ENCODE data around the gene OPN4. TPM values are rescaled to one million over a fixed set of nuclear protein-coding genes. Genes with fewer than 3 reads are reported as not detected.

Gene OPN4
- total RNA-seq, 2 donors from 2014 or later: not detected

GRCh38 chr10:86667421-86668181 lies 13.3 kb downstream of the OPN4 start:
- Histone ChIP-seq H3K4me3 (ENCODE audit: low read length) (no peak overlapping the region), H3K27ac (ENCODE audit: low read depth, low read length) (no peak overlapping the region), H3K27me3 (ENCODE audit: control insufficient read depth, insufficient read depth, low read length, poor library complexity, severe bottlenecking) (no peaks in the 10 kb centered on the region), H3K9ac (ENCODE audit: extremely low read depth, low read length, poor library complexity, severe bottlenecking) (no peak overlapping the region), H3K36me3 (ENCODE audit: control insufficient read depth, insufficient read depth, low read length) (no peaks in the 10 kb centered on the region), H3K9me3 (ENCODE audit: control insufficient read depth, low read length) (no peaks in the 10 kb centered on the region), H3K4me1 (ENCODE audit: control insufficient read depth, insufficient read depth, low read length) (peaks cover 16% of the 10 kb centered on the region)
- Mint-ChIP-seq H3K27me3 (ENCODE audit: insufficient read depth) (no peaks in the 10 kb centered on the region), H3K27ac (no peak overlapping the region), H3K4me3 (no peak overlapping the region), H3K36me3 (ENCODE audit: low read depth) (no peaks in the 10 kb centered on the region), H3K4me1 (peaks cover 11% of the 10 kb centered on the region), H3K9me3 (no peaks in the 10 kb centered on the region)
- WGBS, 2 experiments (ENCODE audit: insufficient coverage in 1 of 2, insufficient read length in 1 of 2): 92 to 94% methylated on average over 4 to 10 of the region's 10 CpGs
- no peak for TF ChIP-seq CTCF (conservative IDR thresholded peaks at IDR 0.05)
- DNase-seq: no peak

GRCh38 chr10:86668297-86669165 lies 14.2 kb downstream of the OPN4 start, which contains the start of gene LDB3:
LDB3 (plus strand) TSS chr10:86668511; CDS start chr10:86668692, 181 bp downstream.
- Mint-ChIP-seq H3K9me3 (no peaks in the 10 kb centered on the region), H3K36me3 (ENCODE audit: low read depth) (no peaks in the 10 kb centered on the region), H3K4me3 (no peak within 1 kb of the TSS), H3K27ac (peak within 1 kb of the TSS; percentile 39), H3K27me3 (ENCODE audit: insufficient read depth) (peaks cover 3% of the 10 kb centered on the region), H3K4me1 (peaks cover 17% of the 10 kb centered on the region)
- WGBS, 2 experiments (ENCODE audit: insufficient coverage in 1 of 2, insufficient read length in 1 of 2): 66 to 68% methylated on average over 18 to 23 of the region's 23 CpGs
- Histone ChIP-seq H3K27me3 (ENCODE audit: control insufficient read depth, insufficient read depth, low read length, poor library complexity, severe bottlenecking) (no peaks in the 10 kb centered on the region), H3K4me3 (ENCODE audit: low read length) (no peak within 1 kb of the TSS), H3K36me3 (ENCODE audit: control insufficient read depth, insufficient read depth, low read length) (no peaks in the 10 kb centered on the region), H3K9ac (ENCODE audit: extremely low read depth, low read length, poor library complexity, severe bottlenecking) (no peak within 1 kb of the TSS), H3K9me3 (ENCODE audit: control insufficient read depth, low read length) (no peaks in the 10 kb centered on the region), H3K27ac (ENCODE audit: low read depth, low read length) (no peak within 1 kb of the TSS), H3K4me1 (ENCODE audit: control insufficient read depth, insufficient read depth, low read length) (peaks cover 23% of the 10 kb centered on the region)
- TF ChIP-seq CTCF (conservative IDR thresholded peaks at IDR 0.05): no peak
- no peak for DNase-seq

- no peak overlapping the region for H3K27ac ChIP-seq (ENCODE audit: low read depth, low read length)
- Mint-ChIP-seq H3K4me3 (no peak overlapping the region), H3K27ac (no peak overlapping the region), H3K36me3 (ENCODE audit: low read depth) (no peaks in the 10 kb centered on the region), H3K4me1 (peaks cover 21% of the 10 kb centered on the region), H3K27me3 (ENCODE audit: insufficient read depth) (peaks cover 3% of the 10 kb centered on the region), H3K9me3 (no peaks in the 10 kb centered on the region)
- 92 to 93% methylated on average over 3 to 8 of the region's 8 CpGs for WGBS, 2 experiments (ENCODE audit: insufficient coverage in 1 of 2, insufficient read length in 1 of 2)
- H3K27me3 ChIP-seq (ENCODE audit: control insufficient read depth, insufficient read depth, low read length, poor library complexity, severe bottlenecking): no peaks in the 10 kb centered on the region
- H3K9ac ChIP-seq (ENCODE audit: extremely low read depth, low read length, poor library complexity, severe bottlenecking): no peak overlapping the region
- no peaks in the 10 kb centered on the region for H3K36me3 ChIP-seq (ENCODE audit: control insufficient read depth, insufficient read depth, low read length)
- H3K4me1 ChIP-seq (ENCODE audit: control insufficient read depth, insufficient read depth, low read length): peaks cover 33% of the 10 kb centered on the region
- TF ChIP-seq CTCF (conservative IDR thresholded peaks at IDR 0.05): no peak
- no peaks in the 10 kb centered on the region for H3K9me3 ChIP-seq (ENCODE audit: control insufficient read depth, low read length)
- no peak overlapping the region for H3K4me3 ChIP-seq (ENCODE audit: low read length)
- DNase-seq: no peak
Measured at GRCh38 chr10:86670290-86670811, 16.0 kb downstream of the OPN4 start.
